Esophagus (tissue), 2 donors: ENCODE measurements around the gene ZNF620. TPM values are rescaled to one million over a fixed set of nuclear protein-coding genes. Genes with fewer than 3 reads are reported as not detected.
"Not testable (repeated sequence)": the region's sequence is repeated elsewhere in the genome, so short reads cannot be mapped to it uniquely, and the experiment has no call there.

Experiments used
- H3K27ac ChIP-seq, 2 donors: one replicate each; pipeline ENCODE4 v1.5.1; 2013; ENCODE audit warnings: low read depth in 2 of 2, mild to moderate bottlenecking in 2 of 2, inconsistent platforms in 1 of 2, low read length in 1 of 2, moderate library complexity in 1 of 2
- H3K27me3 ChIP-seq, 2 donors: one replicate each; pipeline ENCODE4 v1.6.1; 2013; ENCODE audit warnings: low read length in 2 of 2, control low read depth in 1 of 2, mild to moderate bottlenecking in 1 of 2; ENCODE audit not compliant: insufficient read depth in 2 of 2, control insufficient read depth in 1 of 2
- H3K36me3 ChIP-seq, 2 donors: one replicate each; pipeline ENCODE4 v1.6.1; 2013; ENCODE audit warnings: low read length in 1 of 2; ENCODE audit not compliant: control insufficient read depth in 2 of 2, insufficient read depth in 2 of 2
- H3K4me1 ChIP-seq, 2 donors: one replicate each; pipeline ENCODE4 v1.6.1; 2013; ENCODE audit warnings: low read length in 1 of 2; ENCODE audit not compliant: control insufficient read depth in 2 of 2, insufficient read depth in 2 of 2
- H3K4me3 ChIP-seq, 2 donors: one replicate each; pipeline ENCODE4 v1.5.1; 2013; ENCODE audit warnings: low read length in 2 of 2, mild to moderate bottlenecking in 2 of 2, low read depth in 1 of 2, moderate library complexity in 1 of 2
- H3K9me3 ChIP-seq, 2 donors: one replicate each; pipeline ENCODE4 v1.6.1; 2013; ENCODE audit warnings: mild to moderate bottlenecking in 2 of 2, low read depth in 1 of 2, low read length in 1 of 2, moderate library complexity in 1 of 2; ENCODE audit not compliant: control insufficient read depth in 2 of 2, insufficient read depth in 1 of 2
- WGBS, 2 donors: extraction: QIAGEN DNeasy Blood & Tissue Kit; methylation state at CpG; one replicate each; pipeline ENCODE4 v1.1.7; 2013; 5-methylcytosine and 5-hydroxymethylcytosine counted together
- polyA plus RNA-seq, 2 donors: library from polyadenylated mRNA; stranded (reverse); fragments of 200-250 nt; gene quantifications; one replicate each; pipeline ENCODE4 v1.2.3, GENCODE V29; 2013
- donor health status: healthy with polysubstance abuse.
- donor health status: Bipolar disorder and iron deficiency.

Gene ZNF620
- polyA plus RNA-seq, 2 donors, result 0.52 to 0.57 TPM

DNA sequence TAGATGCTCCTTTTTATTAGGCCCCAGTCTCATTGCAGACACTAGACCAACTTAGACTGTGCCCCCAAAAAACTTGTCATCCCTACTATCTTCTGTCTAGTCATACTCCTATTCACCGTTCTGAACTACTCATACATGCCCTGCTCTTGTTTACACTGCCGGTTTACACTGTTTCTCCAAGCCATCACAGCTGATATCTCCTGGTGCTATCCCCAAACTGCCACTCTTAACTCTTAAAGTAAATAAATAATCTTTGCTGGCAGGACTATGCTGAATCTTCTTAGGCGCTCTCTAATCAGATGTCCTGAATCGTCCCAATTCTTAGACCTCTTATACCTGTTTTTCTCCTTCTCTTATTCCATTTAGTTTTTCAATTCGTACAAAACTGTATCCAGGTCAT lies 59.8 kb downstream of the ZNF620 start:
- H3K4me3 ChIP-seq, H3K27ac ChIP-seq, H3K36me3 ChIP-seq, H3K27me3 ChIP-seq, H3K4me1 ChIP-seq, H3K9me3 ChIP-seq: not testable (repeated sequence)
- whole genome bisulfite sequencing, 2 donors, result 78 to 85% methylated on average over 5 of the region's 5 CpGs

DNA sequence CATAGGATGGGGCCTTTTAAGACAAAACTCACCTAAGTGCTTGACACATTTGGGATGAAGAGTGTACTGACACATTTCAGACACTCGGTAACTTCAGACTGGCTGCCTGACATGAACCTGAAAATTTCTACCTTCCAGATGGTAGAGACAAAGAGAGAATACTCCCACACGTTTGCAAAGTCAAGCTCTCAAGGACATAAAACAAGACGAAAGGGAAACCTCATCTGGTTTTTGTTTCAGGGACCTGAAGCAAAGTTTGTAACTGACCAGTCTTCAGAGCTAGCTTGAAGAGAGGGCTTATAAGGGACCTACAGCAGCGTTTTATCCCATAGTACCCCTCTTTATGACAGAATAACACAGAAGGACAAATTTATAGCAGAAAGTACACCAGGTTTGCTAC lies 60.9 kb downstream of the ZNF620 start:
- Histone ChIP-seq H3K27me3 (no peaks in the 10 kb centered on the region), H3K4me3 (no peak overlapping the region), H3K4me1 (no peaks in the 10 kb centered on the region), H3K27ac (no peak overlapping the region), H3K36me3 (no peaks in the 10 kb centered on the region), H3K9me3 (no peaks in the 10 kb centered on the region)
- WGBS, 2 donors, result 65 to 67% methylated on average over 4 of the region's 4 CpGs

Other genes starting within 250 kb of the ZNF620 start
- 10 to 100 TPM; 10.5 to 25.9 TPM for gene EIF1B, start 196.3 kb upstream of the ZNF620 start, polyA plus RNA-seq
- 1 to 10 TPM; 4.0 to 4.2 TPM for gene ENTPD3, start 118.9 kb upstream of the ZNF620 start, polyA plus RNA-seq
- 1,000 to 10,000 TPM; 1,289 to 1,675 TPM for gene RPL14, start 48.7 kb upstream of the ZNF620 start, polyA plus RNA-seq
- gene ZNF619, start 28.9 kb upstream of the ZNF620 start, polyA plus RNA-seq, result 1 to 10 TPM in 1 of 2 donors, under 1 TPM in 1; 0.84 to 1.1 TPM
- gene ZNF621, start 18.9 kb downstream of the ZNF620 start, polyA plus RNA-seq, result 10 to 100 TPM in 1 of 2 donors, 1 to 10 TPM in 1; 5.8 to 11.0 TPM